IMR-90 (cell line): ENCODE measurements around the gene SMO. TPM values are rescaled to one million over a fixed set of nuclear protein-coding genes. Genes with fewer than 3 reads are reported as not detected.

Experiments used
- ATAC-seq: fragments of 200-7000 bp; cut with Tn5 transposase; 2 replicates; pipeline ENCODE4 v1.9.1; 2020; ENCODE audit warnings: low read depth, mild to moderate bottlenecking, moderate library complexity
- BruUV-seq: library from RNA; stranded (reverse); fragments of 400-500 nt; replicated peaks from 2 replicates; lab custom pipeline; 2021; lab: Mats Ljungman, UMichigan
- CTCF ChIA-PET: fragments of 300-600 bp; formaldehyde crosslinking; extraction: SDS; loops from one replicate; lab custom pipeline; 2021; ENCODE audit warnings: antibody characterized with exemption; lab: Yijun Ruan, JAX
- POLR2A ChIA-PET: fragments of 300-600 bp; sonication (Branson Sonifier 250); formaldehyde crosslinking; loops from one replicate; lab custom pipeline; 2022; ENCODE audit warnings: antibody characterized with exemption; ENCODE audit not compliant: unreplicated experiment; lab: Charles Lee
- DNase-seq: peaks from one replicate; pipeline ENCODE4 v3.0.0; 2013
- H2AFZ ChIP-seq: replicated peaks from 2 replicates; pipeline ENCODE3; 2013; ENCODE audit warnings: low read length, mild to moderate bottlenecking; ENCODE audit not compliant: poor library complexity
- H2AK5ac ChIP-seq: 2 replicates; pipeline ENCODE4 v1.6.1; 2013; ENCODE audit warnings: low read depth, low read length, inconsistent platforms
- H2AK9ac ChIP-seq: replicated peaks from 2 replicates; pipeline ENCODE3; 2013; ENCODE audit warnings: mild to moderate bottlenecking, low read depth, low read length, moderate library complexity; ENCODE audit not compliant: poor library complexity
- H2BK120ac ChIP-seq: 2 replicates; pipeline ENCODE4 v1.6.1; 2013; ENCODE audit warnings: low read depth, low read length, inconsistent platforms
- H2BK15ac ChIP-seq: 3 replicates; pipeline ENCODE4 v1.6.1; 2013; ENCODE audit warnings: low read depth, low read length, inconsistent platforms
- H2BK20ac ChIP-seq: 2 replicates; pipeline ENCODE4 v1.6.1; 2013; ENCODE audit warnings: low read depth, mild to moderate bottlenecking, inconsistent platforms, low read length, moderate library complexity
- H2BK5ac ChIP-seq: 2 replicates; pipeline ENCODE4 v1.6.1; 2013; ENCODE audit warnings: mild to moderate bottlenecking, low read depth, low read length, inconsistent platforms; ENCODE audit not compliant: poor library complexity, severe bottlenecking
- H3K14ac ChIP-seq: replicated peaks from 2 replicates; pipeline ENCODE4 v1.6.1; 2013; ENCODE audit warnings: low read depth, low read length, inconsistent platforms
- H3K18ac ChIP-seq: 2 replicates; pipeline ENCODE4 v1.6.1; 2013; ENCODE audit warnings: low read depth, low read length, control low read depth
- H3K23ac ChIP-seq: 2 replicates; pipeline ENCODE4 v1.6.1; 2013; ENCODE audit warnings: low read depth, low read length, inconsistent platforms
- H3K27ac ChIP-seq: 2 replicates; pipeline ENCODE4 v1.5.1; 2013; ENCODE audit warnings: mild to moderate bottlenecking, control low read depth, low read length; ENCODE audit not compliant: insufficient read depth
- H3K27me3 ChIP-seq: 2 replicates; pipeline ENCODE4 v1.6.1; 2013; ENCODE audit warnings: low read length; ENCODE audit not compliant: control insufficient read depth, insufficient read depth
- H3K36me3 ChIP-seq: 2 replicates; pipeline ENCODE4 v1.6.1; 2013; ENCODE audit warnings: low read length, mixed read lengths; ENCODE audit not compliant: control insufficient read depth, insufficient read depth
- H3K4ac ChIP-seq: 2 replicates; pipeline ENCODE4 v1.6.1; 2013; ENCODE audit warnings: low read depth, low read length, inconsistent platforms
- H3K4me1 ChIP-seq: 2 replicates; pipeline ENCODE4 v1.6.1; 2013; ENCODE audit warnings: low read length, mixed read lengths; ENCODE audit not compliant: control insufficient read depth, insufficient read depth
- H3K4me2 ChIP-seq: 2 replicates; pipeline ENCODE4 v1.6.1; 2013; ENCODE audit warnings: low read depth, mild to moderate bottlenecking, control low read depth, low read length, moderate library complexity
- H3K4me3 ChIP-seq: 2 replicates; pipeline ENCODE4 v1.5.1; 2013; ENCODE audit warnings: low read depth, mild to moderate bottlenecking, control low read depth, low read length, moderate library complexity; ENCODE audit not compliant: insufficient read depth
- H3K56ac ChIP-seq: 2 replicates; pipeline ENCODE4 v1.6.1; 2013; ENCODE audit warnings: low read length, inconsistent platforms; ENCODE audit not compliant: insufficient read depth; ENCODE audit errors: extremely low read depth
- H3K79me1 ChIP-seq, 2 experiments: 2 replicates each; pipeline ENCODE4 v1.6.1; 2013; ENCODE audit warnings: low read length in 2 of 2, inconsistent platforms in 1 of 2, low read depth in 1 of 2
- H3K9ac ChIP-seq: 2 replicates; pipeline ENCODE4 v1.6.1; 2013; ENCODE audit warnings: low read depth, low read length, control low read depth
- H3K9me1 ChIP-seq: 2 replicates; pipeline ENCODE4 v1.6.1; 2013; ENCODE audit warnings: low read length, inconsistent platforms; ENCODE audit not compliant: insufficient read depth
- H3K9me3 ChIP-seq: 2 replicates; pipeline ENCODE4 v1.6.1; 2013; ENCODE audit warnings: low read length; ENCODE audit not compliant: control insufficient read depth, insufficient read depth
- H4K20me1 ChIP-seq: 2 replicates; pipeline ENCODE4 v1.6.1; 2013; ENCODE audit warnings: low read length, inconsistent platforms; ENCODE audit not compliant: insufficient read depth
- H4K5ac ChIP-seq: 2 replicates; pipeline ENCODE4 v1.6.1; 2013; ENCODE audit warnings: mild to moderate bottlenecking, low read depth, low read length, control low read depth
- H4K8ac ChIP-seq, 2 experiments: 2 replicates each; pipeline ENCODE4 v1.6.1; 2013; ENCODE audit warnings: low read depth in 2 of 2, low read length in 2 of 2, control low read depth in 1 of 2, inconsistent platforms in 1 of 2
- H4K91ac ChIP-seq: 2 replicates; pipeline ENCODE4 v1.6.1; 2013; ENCODE audit warnings: low read depth, low read length, inconsistent platforms; ENCODE audit not compliant: insufficient read depth
- BHLHE40 ChIP-seq: fragments of 150-350 bp; IDR thresholded peaks from 2 replicates; pipeline ENCODE4 v1.6.1; 2016; ENCODE audit warnings: mild to moderate bottlenecking, low read depth, low read length
- CEBPB ChIP-seq: IDR thresholded peaks from 2 replicates; pipeline ENCODE4 v1.6.1; 2012; ENCODE audit warnings: low read depth, low read length, improper control_type of control experiment
- CHD1 ChIP-seq: IDR thresholded peaks from 2 replicates; pipeline ENCODE4 v1.6.1; 2012; ENCODE audit warnings: low read depth, low read length, improper control_type of control experiment
- FOS ChIP-seq: fragments of 150-350 bp; IDR thresholded peaks from 2 replicates; pipeline ENCODE4 v1.6.1; 2016; ENCODE audit warnings: low read depth, low read length
- MAFK ChIP-seq: IDR thresholded peaks from 2 replicates; pipeline ENCODE4 v1.6.1; 2012; ENCODE audit warnings: low read depth, low read length, improper control_type of control experiment
- MAZ ChIP-seq: IDR thresholded peaks from 2 replicates; pipeline ENCODE4 v1.6.1; 2012; ENCODE audit warnings: low read depth, mild to moderate bottlenecking, low read length, improper control_type of control experiment, moderate library complexity, borderline replicate concordance
- MXI1 ChIP-seq: IDR thresholded peaks from 2 replicates; pipeline ENCODE4 v1.6.1; 2012; ENCODE audit warnings: low read depth, mild to moderate bottlenecking, low read length, moderate library complexity, borderline replicate concordance
- NFE2L2 ChIP-seq: fragments of 150-350 bp; IDR thresholded peaks from 2 replicates; pipeline ENCODE4 v1.6.1; 2016; ENCODE audit warnings: low read depth, mild to moderate bottlenecking, low read length
- POLR2A ChIP-seq: IDR thresholded peaks from 2 replicates; pipeline ENCODE4 v1.6.1; 2012; ENCODE audit warnings: mild to moderate bottlenecking, low read depth, low read length
- RAD21 ChIP-seq: IDR thresholded peaks from 2 replicates; pipeline ENCODE4 v1.6.1; 2012; ENCODE audit warnings: low read length, improper control_type of control experiment
- RCOR1 ChIP-seq: IDR thresholded peaks from 2 replicates; pipeline ENCODE4 v1.6.1; 2012; ENCODE audit warnings: mild to moderate bottlenecking, low read length, improper control_type of control experiment; ENCODE audit not compliant: insufficient replicate concordance
- RFX5 ChIP-seq: IDR thresholded peaks from 2 replicates; pipeline ENCODE4 v1.8.0; 2012; ENCODE audit warnings: low read depth, mild to moderate bottlenecking, low read length, moderate library complexity
- SMC3 ChIP-seq: fragments of 150-350 bp; IDR thresholded peaks from 2 replicates; pipeline ENCODE4 v1.6.1; 2016; ENCODE audit warnings: low read depth, mild to moderate bottlenecking, antibody characterized with exemption, low read length, moderate library complexity
- WGBS, 2 experiments: methylation state at CpG; one replicate each; pipeline versions ENCODE4 v1.1.5 to v1.1.7; 2013; ENCODE audit warnings: missing lambda C conversion rate in 2 of 2; ENCODE audit not compliant: insufficient read length in 1 of 2; ENCODE audit errors: extremely low coverage in 2 of 2; 5-methylcytosine and 5-hydroxymethylcytosine counted together
- dilution Hi-C: fragments of 300-500 bp; cut with HindIII; formaldehyde crosslinking; loops from one replicate; pipeline ENCODE4 v1.14.3; 2018; ENCODE audit warnings: low sequenced_read_pairs; ENCODE audit not compliant: unreplicated experiment
- in situ Hi-C: fragments of 300-500 bp; cut with MboI; formaldehyde crosslinking; loops from 3 replicates; pipeline ENCODE4 v1.14.3; 2019; ENCODE audit warnings: low sequenced_read_pairs, inconsistent platforms, mixed read lengths
- intact Hi-C: fragments of 100-400 bp; cut with micrococcal nuclease; formaldehyde crosslinking; loops from 2 replicates; pipeline ENCODE4 v1.10.0; 2022
- polyA plus RNA-seq, 3 experiments: library from polyadenylated mRNA; depleted of rRNA; stranded (reverse); fragments of >200 nt; gene quantifications; 2 replicates each; pipeline ENCODE4 v1.2.3, GENCODE V29; 2012; ENCODE audit warnings: low replicate concordance in 1 of 3
- total RNA-seq: library from RNA; depleted of rRNA; stranded (reverse); fragments of >200 nt; gene quantifications from 2 replicates; pipeline ENCODE4 v1.2.3, GENCODE V29; 2012
- TF ChIP-seq, protein P1 (sequence below): fragments of 150-350 bp; IDR thresholded peaks from 2 replicates; pipeline ENCODE4 v1.6.1; 2017; ENCODE audit warnings: mild to moderate bottlenecking, antibody characterized with exemption, low read length, low read depth
- TF ChIP-seq, protein P2 (sequence below): fragments of 150-350 bp; IDR thresholded peaks from 2 replicates; pipeline ENCODE4 v1.6.1; 2016; ENCODE audit warnings: low read depth, mild to moderate bottlenecking, low read length, moderate library complexity, borderline replicate concordance
- TF ChIP-seq, protein P3 (sequence below): conservative IDR thresholded peaks from 2 replicates; pipeline ENCODE4 v1.5.1; 2012; ENCODE audit warnings: mild to moderate bottlenecking, low read depth, low read length, improper control_type of control experiment

The SMO gene
- total and polyA plus RNA-seq, 2 of the 4 experiments (the other 2 are of a cell fraction), result 18.5 to 24.7 TPM

- H3K27me3 ChIP-seq, result peaks cover 54% of the 10 kb centered on the region
- no peak overlapping the region for H4K91ac ChIP-seq
- WGBS, 2 experiments, result no CpG with 5 or more reads among the region's 5 CpGs
- H3K4ac ChIP-seq, result no peak overlapping the region
- in situ Hi-C loops (no loop called here), dilution Hi-C loops (no loop called here), intact Hi-C loops (no loop called here)
- no peak overlapping the region for H3K9ac ChIP-seq
- H3K9me3 ChIP-seq, result peaks cover 2% of the 10 kb centered on the region; the same call in 1 of the 2 replicates
- no peak overlapping the region for H3K4me3 ChIP-seq
- BruUV-seq, result no TSS peak
- no peak overlapping the region for H2BK15ac ChIP-seq
- H3K79me1 ChIP-seq, result no peaks in the 10 kb centered on the region
- H3K23ac ChIP-seq, result no peak overlapping the region
- no peak overlapping the region for H3K4me2 ChIP-seq
- H2AK5ac ChIP-seq, result no peak overlapping the region
- H3K4me1 ChIP-seq, result no peaks in the 10 kb centered on the region
- H3K18ac ChIP-seq, result no peak overlapping the region
- ATAC-seq, result no peak
- H3K9me1 ChIP-seq, result no peaks in the 10 kb centered on the region
- H3K27ac ChIP-seq, result no peak overlapping the region
- no peak overlapping the region for H2BK20ac ChIP-seq
- no peak overlapping the region for H2BK5ac ChIP-seq
- H2BK120ac ChIP-seq, result no peak overlapping the region
- no peaks in the 10 kb centered on the region for H3K36me3 ChIP-seq
- H3K56ac ChIP-seq, result no peak overlapping the region
- H4K20me1 ChIP-seq, result no peaks in the 10 kb centered on the region; the same call in 1 of the 2 replicates
- TF ChIP-seq FOS (no peak), RCOR1 (no peak), MXI1 (no peak), CHD1 (no peak), NFE2L2 (no peak), RFX5 (no peak), SMC3 (no peak), BHLHE40 (no peak), CEBPB (no peak), MAFK (no peak), RAD21 (no peak), POLR2A (no peak), MAZ (no peak)
- TF ChIP-seq, protein P1, sequence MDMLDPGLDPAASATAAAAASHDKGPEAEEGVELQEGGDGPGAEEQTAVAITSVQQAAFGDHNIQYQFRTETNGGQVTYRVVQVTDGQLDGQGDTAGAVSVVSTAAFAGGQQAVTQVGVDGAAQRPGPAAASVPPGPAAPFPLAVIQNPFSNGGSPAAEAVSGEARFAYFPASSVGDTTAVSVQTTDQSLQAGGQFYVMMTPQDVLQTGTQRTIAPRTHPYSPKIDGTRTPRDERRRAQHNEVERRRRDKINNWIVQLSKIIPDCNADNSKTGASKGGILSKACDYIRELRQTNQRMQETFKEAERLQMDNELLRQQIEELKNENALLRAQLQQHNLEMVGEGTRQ, result no peak
- TF ChIP-seq, protein P2, sequence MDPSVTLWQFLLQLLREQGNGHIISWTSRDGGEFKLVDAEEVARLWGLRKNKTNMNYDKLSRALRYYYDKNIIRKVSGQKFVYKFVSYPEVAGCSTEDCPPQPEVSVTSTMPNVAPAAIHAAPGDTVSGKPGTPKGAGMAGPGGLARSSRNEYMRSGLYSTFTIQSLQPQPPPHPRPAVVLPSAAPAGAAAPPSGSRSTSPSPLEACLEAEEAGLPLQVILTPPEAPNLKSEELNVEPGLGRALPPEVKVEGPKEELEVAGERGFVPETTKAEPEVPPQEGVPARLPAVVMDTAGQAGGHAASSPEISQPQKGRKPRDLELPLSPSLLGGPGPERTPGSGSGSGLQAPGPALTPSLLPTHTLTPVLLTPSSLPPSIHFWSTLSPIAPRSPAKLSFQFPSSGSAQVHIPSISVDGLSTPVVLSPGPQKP, result no peak
- TF ChIP-seq, protein P3, sequence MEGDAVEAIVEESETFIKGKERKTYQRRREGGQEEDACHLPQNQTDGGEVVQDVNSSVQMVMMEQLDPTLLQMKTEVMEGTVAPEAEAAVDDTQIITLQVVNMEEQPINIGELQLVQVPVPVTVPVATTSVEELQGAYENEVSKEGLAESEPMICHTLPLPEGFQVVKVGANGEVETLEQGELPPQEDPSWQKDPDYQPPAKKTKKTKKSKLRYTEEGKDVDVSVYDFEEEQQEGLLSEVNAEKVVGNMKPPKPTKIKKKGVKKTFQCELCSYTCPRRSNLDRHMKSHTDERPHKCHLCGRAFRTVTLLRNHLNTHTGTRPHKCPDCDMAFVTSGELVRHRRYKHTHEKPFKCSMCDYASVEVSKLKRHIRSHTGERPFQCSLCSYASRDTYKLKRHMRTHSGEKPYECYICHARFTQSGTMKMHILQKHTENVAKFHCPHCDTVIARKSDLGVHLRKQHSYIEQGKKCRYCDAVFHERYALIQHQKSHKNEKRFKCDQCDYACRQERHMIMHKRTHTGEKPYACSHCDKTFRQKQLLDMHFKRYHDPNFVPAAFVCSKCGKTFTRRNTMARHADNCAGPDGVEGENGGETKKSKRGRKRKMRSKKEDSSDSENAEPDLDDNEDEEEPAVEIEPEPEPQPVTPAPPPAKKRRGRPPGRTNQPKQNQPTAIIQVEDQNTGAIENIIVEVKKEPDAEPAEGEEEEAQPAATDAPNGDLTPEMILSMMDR, result no peak
- POLR2A ChIA-PET, result no interaction called here
- no peak overlapping the region for H4K8ac ChIP-seq
- DNase-seq, result no peak
- CTCF ChIA-PET, result interaction anchor here (1.5 to 2.1 kb wide), 3 partner anchors 13 to 239 kb away, joined by 3 to 8 read pairs (median 5); no protein-coding TSS in a partner anchor
- H2AFZ ChIP-seq, result no peak overlapping the region
- no peak overlapping the region for H3K14ac ChIP-seq
- no peak overlapping the region for H2AK9ac ChIP-seq
- no peak overlapping the region for H4K5ac ChIP-seq
These were observed 25.7 kb upstream of the SMO start for GRCh38 chr7:129162732-129163131.
